HL-60/S4 treated with phorbol 12-myristate 13-acetate at 8.2 ng/mL for 4 days and 3 days (cell line): ENCODE measurements around the gene KRTAP25-1.

Source experiments
- in situ Hi-C: fragments of 300-500 bp; cut with MboI; formaldehyde crosslinking; loops from 2 replicates; pipeline ENCODE4 v1.15.0; 2022; ENCODE audit warnings: low sequenced_read_pairs

KRTAP25-1 gene

GRCh38 chr21:30251781-30252180, 37.5 kb downstream of the KRTAP25-1 start:
- in situ Hi-C loops: no loop called here

GRCh38 chr21:30249936-30250335, 39.4 kb downstream of the KRTAP25-1 start:
- in situ Hi-C loops: no loop called here

GRCh38 chr21:30248844-30249243, 40.5 kb downstream of the KRTAP25-1 start:
- in situ Hi-C loops: no loop called here

GRCh38 chr21:30245061-30245460, 44.3 kb downstream of the KRTAP25-1 start:
- in situ Hi-C loops: no loop called here

- in situ Hi-C loops: no loop called here
These were observed 45.6 kb downstream of the KRTAP25-1 start for GRCh38 chr21:30243691-30244090.

- in situ Hi-C loops: no loop called here
These were observed 48.7 kb downstream of the KRTAP25-1 start for GRCh38 chr21:30240661-30241060.
